Panc1 (cell line): Measurements from ENCODE around the gene FAM81A. TPM values are rescaled to one million over a fixed set of nuclear protein-coding genes. Genes with fewer than 3 reads are reported as not detected.

Experiments
- ATAC-seq: fragments of 200-7000 bp; cut with Tn5 transposase; 2 replicates; pipeline ENCODE4 v1.9.1; 2020; ENCODE audit warnings: mild to moderate bottlenecking, moderate library complexity
- BruUV-seq: library from RNA; stranded (reverse); fragments of 400-500 nt; replicated peaks from 2 replicates; lab custom pipeline; 2021; lab: Mats Ljungman, UMichigan
- CTCF ChIA-PET: fragments of 300-600 bp; sonication (Branson Sonifier 250); formaldehyde crosslinking; loops from one replicate; lab custom pipeline; 2022; ENCODE audit warnings: antibody characterized with exemption; lab: Charles Lee
- POLR2A ChIA-PET: fragments of 300-600 bp; sonication (Branson Sonifier 250); formaldehyde crosslinking; loops from one replicate; lab custom pipeline; 2022; ENCODE audit warnings: antibody characterized with exemption; lab: Charles Lee
- DNase-seq: peaks from one replicate; pipeline ENCODE4 v3.0.0-alpha.2; 2010; ENCODE audit warnings: low read depth, low spot score
- H3K27ac ChIP-seq: 2 replicates; pipeline ENCODE4 v1.5.1; 2011; ENCODE audit warnings: mild to moderate bottlenecking, low read length, inconsistent platforms
- H3K27me3 ChIP-seq: fragments of 200-500 bp; sonication (Bioruptor generic); 2 replicates; pipeline ENCODE4 v1.6.0; 2014; ENCODE audit warnings: low read length, inconsistent platforms; ENCODE audit not compliant: control insufficient read depth, insufficient read depth
- H3K36me3 ChIP-seq: fragments of 200-500 bp; sonication (Bioruptor generic); 2 replicates; pipeline ENCODE4 v1.5.1; 2014; ENCODE audit warnings: inconsistent platforms, mild to moderate bottlenecking, low read length, moderate library complexity; ENCODE audit not compliant: control insufficient read depth, insufficient read depth
- H3K4me1 ChIP-seq: 2 replicates; pipeline ENCODE4 v1.5.1; 2011; ENCODE audit warnings: inconsistent platforms, mild to moderate bottlenecking, low read length, moderate library complexity; ENCODE audit not compliant: control insufficient read depth, insufficient read depth
- H3K4me3 ChIP-seq, 2 experiments: 2 replicates each; pipeline ENCODE4 v1.5.1; 2011 to 2012; ENCODE audit warnings: low read depth in 2 of 2, low read length in 2 of 2, mild to moderate bottlenecking in 2 of 2, inconsistent platforms in 1 of 2, moderate library complexity in 1 of 2
- H3K9me3 ChIP-seq: fragments of 200-500 bp; sonication (Bioruptor generic); 2 replicates; pipeline ENCODE4 v1.5.1; 2014; ENCODE audit warnings: low read depth, mild to moderate bottlenecking, inconsistent platforms, low read length, moderate library complexity; ENCODE audit not compliant: control insufficient read depth, insufficient read depth
- POLR2AphosphoS5 ChIP-seq: IDR thresholded peaks from 2 replicates; pipeline ENCODE4 v1.6.1; 2012; ENCODE audit warnings: mild to moderate bottlenecking, low read depth, low read length, moderate library complexity
- SIN3A ChIP-seq: IDR thresholded peaks from 2 replicates; pipeline ENCODE4 v1.6.1; 2012; ENCODE audit warnings: low read depth, mild to moderate bottlenecking, low read length, moderate library complexity, borderline replicate concordance; ENCODE audit not compliant: insufficient read depth
- TCF7L2 ChIP-seq: IDR thresholded peaks from 2 replicates; pipeline ENCODE4 v1.6.1; 2011; ENCODE audit warnings: mild to moderate bottlenecking, low read depth, low read length, inconsistent platforms
- in situ Hi-C: cut with HindIII; loops from 2 replicates; pipeline ENCODE4 v1.10.0; 2016; ENCODE audit warnings: low sequenced_read_pairs, low pct_unique_long_range_greater_than_20kb
- intact Hi-C: fragments of 100-400 bp; cut with micrococcal nuclease; formaldehyde crosslinking; loops from one replicate; pipeline ENCODE4 v1.10.0; 2022; ENCODE audit not compliant: unreplicated experiment
- total RNA-seq: library from RNA; stranded (reverse); gene quantifications from one replicate; pipeline ENCODE4 v1.2.1, GENCODE V29; 2021; ENCODE audit not compliant: unreplicated experiment
- TF ChIP-seq, protein P1 (sequence below), 2 experiments: IDR thresholded peaks; 2 replicates each; pipeline ENCODE4 v1.6.1; 2011 to 2012; ENCODE audit warnings: low read depth in 2 of 2, control low read depth in 1 of 2, low read length in 1 of 2, mild to moderate bottlenecking in 1 of 2, moderate library complexity in 1 of 2; ENCODE audit not compliant: insufficient read depth in 1 of 2
- TF ChIP-seq, protein P2 (sequence below): fragments of 450-650 bp; IDR thresholded peaks from 2 replicates; pipeline ENCODE4 v1.5.1; 2017; ENCODE audit warnings: mild to moderate bottlenecking

Gene FAM81A
- total RNA-seq, 1 experiment from 2014 or later: 7.3 TPM

- Histone ChIP-seq H3K4me1 (no peaks in the 10 kb centered on the region), H3K9me3 (no peaks in the 10 kb centered on the region), H3K4me3 (no peak overlapping the region), H3K27ac (no peak overlapping the region), H3K36me3 (no peaks in the 10 kb centered on the region), H3K27me3 (peaks cover 5% of the 10 kb centered on the region; the same call in 1 of the 2 replicates)
- BruUV-seq: no TSS peak
- in situ Hi-C loops: no loop called here
- ChIA-PET CTCF (no interaction called here), POLR2A (no interaction called here)
- intact Hi-C loops: no loop called here
- DNase-seq (no peak), ATAC-seq (no peak)
- TF ChIP-seq POLR2AphosphoS5: no peak
- TF ChIP-seq, protein P1, sequence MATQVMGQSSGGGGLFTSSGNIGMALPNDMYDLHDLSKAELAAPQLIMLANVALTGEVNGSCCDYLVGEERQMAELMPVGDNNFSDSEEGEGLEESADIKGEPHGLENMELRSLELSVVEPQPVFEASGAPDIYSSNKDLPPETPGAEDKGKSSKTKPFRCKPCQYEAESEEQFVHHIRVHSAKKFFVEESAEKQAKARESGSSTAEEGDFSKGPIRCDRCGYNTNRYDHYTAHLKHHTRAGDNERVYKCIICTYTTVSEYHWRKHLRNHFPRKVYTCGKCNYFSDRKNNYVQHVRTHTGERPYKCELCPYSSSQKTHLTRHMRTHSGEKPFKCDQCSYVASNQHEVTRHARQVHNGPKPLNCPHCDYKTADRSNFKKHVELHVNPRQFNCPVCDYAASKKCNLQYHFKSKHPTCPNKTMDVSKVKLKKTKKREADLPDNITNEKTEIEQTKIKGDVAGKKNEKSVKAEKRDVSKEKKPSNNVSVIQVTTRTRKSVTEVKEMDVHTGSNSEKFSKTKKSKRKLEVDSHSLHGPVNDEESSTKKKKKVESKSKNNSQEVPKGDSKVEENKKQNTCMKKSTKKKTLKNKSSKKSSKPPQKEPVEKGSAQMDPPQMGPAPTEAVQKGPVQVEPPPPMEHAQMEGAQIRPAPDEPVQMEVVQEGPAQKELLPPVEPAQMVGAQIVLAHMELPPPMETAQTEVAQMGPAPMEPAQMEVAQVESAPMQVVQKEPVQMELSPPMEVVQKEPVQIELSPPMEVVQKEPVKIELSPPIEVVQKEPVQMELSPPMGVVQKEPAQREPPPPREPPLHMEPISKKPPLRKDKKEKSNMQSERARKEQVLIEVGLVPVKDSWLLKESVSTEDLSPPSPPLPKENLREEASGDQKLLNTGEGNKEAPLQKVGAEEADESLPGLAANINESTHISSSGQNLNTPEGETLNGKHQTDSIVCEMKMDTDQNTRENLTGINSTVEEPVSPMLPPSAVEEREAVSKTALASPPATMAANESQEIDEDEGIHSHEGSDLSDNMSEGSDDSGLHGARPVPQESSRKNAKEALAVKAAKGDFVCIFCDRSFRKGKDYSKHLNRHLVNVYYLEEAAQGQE (IDR thresholded peaks at IDR 0.05; ENCODE audit: insufficient read depth in 1 of 2, low read depth in 2 of 2, low read length in 1 of 2): no peak
- no peak for TF ChIP-seq TCF7L2
- TF ChIP-seq, protein P2, sequence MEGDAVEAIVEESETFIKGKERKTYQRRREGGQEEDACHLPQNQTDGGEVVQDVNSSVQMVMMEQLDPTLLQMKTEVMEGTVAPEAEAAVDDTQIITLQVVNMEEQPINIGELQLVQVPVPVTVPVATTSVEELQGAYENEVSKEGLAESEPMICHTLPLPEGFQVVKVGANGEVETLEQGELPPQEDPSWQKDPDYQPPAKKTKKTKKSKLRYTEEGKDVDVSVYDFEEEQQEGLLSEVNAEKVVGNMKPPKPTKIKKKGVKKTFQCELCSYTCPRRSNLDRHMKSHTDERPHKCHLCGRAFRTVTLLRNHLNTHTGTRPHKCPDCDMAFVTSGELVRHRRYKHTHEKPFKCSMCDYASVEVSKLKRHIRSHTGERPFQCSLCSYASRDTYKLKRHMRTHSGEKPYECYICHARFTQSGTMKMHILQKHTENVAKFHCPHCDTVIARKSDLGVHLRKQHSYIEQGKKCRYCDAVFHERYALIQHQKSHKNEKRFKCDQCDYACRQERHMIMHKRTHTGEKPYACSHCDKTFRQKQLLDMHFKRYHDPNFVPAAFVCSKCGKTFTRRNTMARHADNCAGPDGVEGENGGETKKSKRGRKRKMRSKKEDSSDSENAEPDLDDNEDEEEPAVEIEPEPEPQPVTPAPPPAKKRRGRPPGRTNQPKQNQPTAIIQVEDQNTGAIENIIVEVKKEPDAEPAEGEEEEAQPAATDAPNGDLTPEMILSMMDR: no peak
- no peak for TF ChIP-seq SIN3A
Observed at GRCh38 chr15:59419170-59419569, 18.8 kb upstream of the FAM81A start.

DNA sequence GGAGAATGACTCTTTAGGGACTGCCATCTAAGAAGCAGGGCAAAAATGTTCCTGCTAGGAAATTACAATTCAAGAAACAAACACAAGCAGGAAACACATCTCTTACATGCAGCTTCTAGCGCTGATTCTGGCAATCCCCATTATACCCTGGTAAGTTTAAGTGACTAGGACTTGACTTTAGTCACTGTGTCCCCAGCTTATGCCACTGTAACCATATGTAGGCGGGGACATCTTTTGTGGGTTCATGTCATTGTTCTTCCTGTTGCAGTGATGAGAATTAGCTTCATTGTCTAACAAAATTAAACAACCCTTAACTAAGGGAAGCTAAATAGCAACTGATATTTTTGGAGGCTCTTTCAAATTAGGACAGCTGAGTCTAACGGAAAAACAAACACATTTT lies 17.9 kb upstream of the FAM81A start:
- Histone ChIP-seq H3K4me1 (no peaks in the 10 kb centered on the region), H3K4me3 (no peak overlapping the region), H3K36me3 (no peaks in the 10 kb centered on the region), H3K27ac (no peak overlapping the region), H3K27me3 (peaks cover 7% of the 10 kb centered on the region; the same call in 1 of the 2 replicates), H3K9me3 (no peaks in the 10 kb centered on the region)
- POLR2A ChIA-PET: no interaction called here
- no TSS peak for BruUV-seq
- in situ Hi-C loops (no loop called here), intact Hi-C loops (no loop called here)
- DNase-seq (no peak), ATAC-seq (no peak)
- TF ChIP-seq TCF7L2 (no peak), SIN3A (no peak), POLR2AphosphoS5 (no peak)
- TF ChIP-seq, protein P2: no peak
- CTCF ChIA-PET: interaction anchor here (0.5 kb wide), 1 partner anchor 96 kb away, joined by 8 read pairs; no protein-coding TSS in a partner anchor
